GM12878 (cell line): Measurements from ENCODE around the gene KIF5C. TPM values are rescaled to one million over a fixed set of nuclear protein-coding genes. Genes with fewer than 3 reads are reported as not detected.

Source experiments
- ATAC-seq: fragments of 200-7000 bp; cut with Tn5 transposase; 3 replicates; pipeline ENCODE4 v1.9.1; 2020; ENCODE audit warnings: mild to moderate bottlenecking, moderate library complexity
- BruUV-seq: library from RNA; stranded (reverse); fragments of 400-500 nt; replicated peaks from 2 replicates; lab custom pipeline; 2021; lab: Mats Ljungman, UMichigan
- CTCF ChIA-PET: fragments of 300-600 bp; sonication (Branson Sonifier 250); formaldehyde crosslinking; extraction: SDS; loops from one replicate; lab custom pipeline; 2021; ENCODE audit warnings: inconsistent platforms; lab: Yijun Ruan, JAX
- POLR2A ChIA-PET: fragments of 350-600 bp; formaldehyde crosslinking; extraction: SDS; loops from one replicate; lab custom pipeline; 2021; ENCODE audit warnings: inconsistent platforms; lab: Charles Lee
- RAD21 ChIA-PET: fragments of 300-600 bp; sonication (Branson Sonifier 250); formaldehyde crosslinking; loops from one replicate; lab custom pipeline; 2023; ENCODE audit warnings: antibody characterized with exemption; ENCODE audit not compliant: unreplicated experiment; lab: Charles Lee
- SMC1A ChIA-PET: fragments of 300-600 bp; sonication (Branson Sonifier 250); formaldehyde crosslinking; loops from one replicate; lab custom pipeline; 2023; ENCODE audit not compliant: unreplicated experiment, uncharacterized antibody; lab: Charles Lee
- DNase-seq: peaks from one replicate; pipeline ENCODE4 v3.0.0-alpha.2; 2011; ENCODE audit warnings: low read depth, low spot score
- FAIRE-seq: peaks from 3 replicates; lab custom pipeline; 2011; peaks lifted over from hg19 to GRCh38; lab: Jason Lieb, UNC
- H2AFZ ChIP-seq: 2 replicates; pipeline ENCODE4 v1.6.0; 2011; ENCODE audit warnings: low read depth, low read length, control low read depth; ENCODE audit not compliant: control insufficient read depth
- H3K27ac ChIP-seq: 2 replicates; pipeline ENCODE4 v1.5.1; 2011; ENCODE audit warnings: control low read depth; ENCODE audit not compliant: control insufficient read depth, insufficient read depth
- H3K27me3 ChIP-seq, 2 experiments: replicated peaks in 1 of 2; 2 replicates each; pipeline versions ENCODE4 v1.6.0 to v1.6.1; 2011; ENCODE audit warnings: low read length in 1 of 2; ENCODE audit not compliant: control insufficient read depth in 2 of 2, insufficient read depth in 2 of 2
- H3K36me3 ChIP-seq, 2 experiments: 2 replicates each; pipeline ENCODE4 v1.5.1; 2011; ENCODE audit warnings: low read length in 1 of 2; ENCODE audit not compliant: control insufficient read depth in 2 of 2, insufficient read depth in 2 of 2
- H3K4me1 ChIP-seq: 2 replicates; pipeline ENCODE4 v1.6.1; 2011; ENCODE audit warnings: mild to moderate bottlenecking, low read length, moderate library complexity, mixed read lengths; ENCODE audit not compliant: control insufficient read depth, insufficient read depth
- H3K4me2 ChIP-seq: 2 replicates; pipeline ENCODE4 v1.6.0; 2011; ENCODE audit warnings: control low read depth; ENCODE audit not compliant: control insufficient read depth, insufficient read depth
- H3K4me3 ChIP-seq: fragments of 200-600 bp; sonication (generic); 2 replicates; pipeline ENCODE4 v1.5.1; 2016
- H3K79me2 ChIP-seq: 2 replicates; pipeline ENCODE4 v1.6.0; 2011; ENCODE audit warnings: low read length; ENCODE audit not compliant: control insufficient read depth, insufficient read depth
- H3K9ac ChIP-seq: 2 replicates; pipeline ENCODE4 v1.8.0; 2011; ENCODE audit warnings: low read length, control low read depth, mixed read lengths; ENCODE audit not compliant: control insufficient read depth, insufficient read depth
- H3K9me3 ChIP-seq: replicated peaks from 3 replicates; pipeline ENCODE4 v1.5.1; 2011; ENCODE audit warnings: mild to moderate bottlenecking, low read length; ENCODE audit not compliant: control insufficient read depth, insufficient read depth
- H4K20me1 ChIP-seq: 2 replicates; pipeline ENCODE4 v1.6.0; 2011; ENCODE audit not compliant: control insufficient read depth, insufficient read depth
- ASH2L ChIP-seq: fragments of 300-600, 200-600 bp; sonication (generic); IDR thresholded peaks from 2 replicates; pipeline ENCODE4 v1.6.1; 2017; ENCODE audit warnings: low read depth, mild to moderate bottlenecking, borderline replicate concordance
- BACH1 ChIP-seq: fragments of 450-650 bp; IDR thresholded peaks from 2 replicates; pipeline ENCODE4 v1.6.1; 2017; ENCODE audit warnings: mild to moderate bottlenecking, borderline replicate concordance
- EGR1 ChIP-seq, 2 experiments: IDR thresholded peaks; 1 replicate in 1 of 2; 2 replicates in 1 of 2; pipeline ENCODE4 v1.6.1; 2011 to 2012; ENCODE audit warnings: low read depth in 2 of 2, low read length in 2 of 2, borderline replicate concordance in 1 of 2, mild to moderate bottlenecking in 1 of 2, moderate library complexity in 1 of 2
- NFXL1 ChIP-seq: fragments of 450-650 bp; IDR thresholded peaks from 2 replicates; pipeline ENCODE4 v1.6.1; 2017; ENCODE audit warnings: antibody characterized with exemption, mild to moderate bottlenecking, borderline replicate concordance
- RFX5 ChIP-seq: IDR thresholded peaks from 2 replicates; pipeline ENCODE4 v1.6.1; 2011; ENCODE audit warnings: low read depth, low read length, improper control_type of control experiment
- SREBF2 ChIP-seq: IDR thresholded peaks from 2 replicates; pipeline ENCODE4 v1.6.1; 2012; ENCODE audit warnings: mild to moderate bottlenecking, low read length
- WGBS: methylation state at CpG from one replicate; pipeline ENCODE4 v1.1.6; 2016; ENCODE audit warnings: low lambda C conversion rate; ENCODE audit not compliant: insufficient replicate concordance, insufficient coverage; ENCODE audit errors: missing lambda C conversion rate; 5-methylcytosine and 5-hydroxymethylcytosine counted together
- in situ Hi-C: fragments of 300-500 bp; cut with MboI; formaldehyde crosslinking; loops from 9 replicates; pipeline ENCODE4 v1.14.3; 2018; ENCODE audit warnings: mixed read lengths
- intact Hi-C: fragments of 100-400 bp; cut with micrococcal nuclease; formaldehyde crosslinking; loops from one replicate; pipeline ENCODE4 v1.14.2; 2022; ENCODE audit not compliant: unreplicated experiment
- polyA plus RNA-seq, 11 experiments: library from polyadenylated mRNA; depleted of rRNA in 4 of 11; unstranded in 6 of 11; stranded (reverse) in 5 of 11; fragments of >200 nt; fragmentation: Nextera tagmentation in 4 of 11; fragmentation: Illumina TruSeq in 1 of 11; extraction: Ambion mirVana in 4 of 11; extraction: Trizol in 1 of 11; gene quantifications; 1 replicate in 1 of 11; 2 replicates in 10 of 11; pipeline versions ENCODE4 v1.2.1 to v1.2.3, GENCODE V29; 2011 to 2016; ENCODE audit warnings: inconsistent platforms in 2 of 11, missing spikeins in 2 of 11, low read depth in 1 of 11
- total RNA-seq, 4 experiments: library from RNA; depleted of rRNA in 3 of 4; stranded (reverse); fragments of >200 nt in 3 of 4; fragmentation: Illumina TruSeq in 1 of 4; extraction: Trizol in 1 of 4; gene quantifications; 2 replicates each; pipeline versions ENCODE4 v1.2.1 to v1.2.3, GENCODE V29; 2013 to 2021

Gene KIF5C
- total and polyA plus RNA-seq, 10 of the 15 experiments (the other 5 are each of a cell fraction or from before 2014, with no cell fraction given), result 0.08 to 0.49 (median 0.24) TPM

DNA sequence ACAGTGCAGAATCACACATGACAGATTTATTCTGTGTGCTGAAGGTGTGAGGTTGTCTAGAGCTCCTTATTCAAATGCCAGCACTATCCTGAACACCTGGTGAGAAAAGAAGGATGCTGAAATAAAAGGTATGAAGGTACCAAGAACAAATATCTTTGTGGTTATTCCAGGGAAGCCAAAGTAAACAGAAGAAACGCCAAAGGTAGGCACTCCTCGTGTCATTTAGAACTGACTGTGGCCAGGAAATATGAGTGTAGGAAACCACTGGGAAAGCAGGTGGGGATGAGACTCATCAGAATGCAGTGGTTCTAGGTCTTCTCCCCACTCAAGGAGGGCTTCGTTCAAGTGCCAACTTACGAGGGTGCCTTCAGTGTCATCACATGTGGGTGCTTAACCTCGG is 80.8 kb downstream of the KIF5C start:
- no peaks in the 10 kb centered on the region for H3K9me3 ChIP-seq
- CTCF ChIA-PET, result no interaction called here
- no peaks in the 10 kb centered on the region for H3K79me2 ChIP-seq
- no peak overlapping the region for H3K4me3 ChIP-seq
- FAIRE-seq (no peak), DNase-seq (no peak), ATAC-seq (no peak)
- SMC1A ChIA-PET, result interaction anchor here (0.7 kb wide), 1 partner anchor 341 kb away, joined by 3 read pairs; no protein-coding TSS in a partner anchor
- no peak overlapping the region for H3K27ac ChIP-seq
- RAD21 ChIA-PET, result no interaction called here
- no peaks in the 10 kb centered on the region for H3K4me1 ChIP-seq
- TF ChIP-seq EGR1 (IDR thresholded peaks at IDR 0.05; ENCODE audit: borderline replicate concordance in 1 of 2, low read depth in 2 of 2, low read length in 2 of 2), result no peak
- no peak for TF ChIP-seq BACH1
- POLR2A ChIA-PET, result no interaction called here
- H3K9ac ChIP-seq, result no peak overlapping the region
- H3K36me3 ChIP-seq, result no peaks in the 10 kb centered on the region
- H4K20me1 ChIP-seq, result no peaks in the 10 kb centered on the region
- no peak overlapping the region for H2AFZ ChIP-seq
- BruUV-seq, result no TSS peak
- 48% methylated on average over 5 of the region's 5 CpGs for WGBS
- in situ Hi-C loops (no loop called here), intact Hi-C loops (no loop called here)
- H3K27me3 ChIP-seq, result no peaks in the 10 kb centered on the region
- no peak overlapping the region for H3K4me2 ChIP-seq

GRCh38 chr2:148957023-148957422 is 82.0 kb downstream of the KIF5C start:
- H3K9ac ChIP-seq, result no peak overlapping the region
- SMC1A ChIA-PET, result interaction anchor here (0.6 kb wide), 1 partner anchor 969 kb away, joined by 3 read pairs; no protein-coding TSS in a partner anchor
- H3K4me1 ChIP-seq, result no peaks in the 10 kb centered on the region
- no TSS peak for BruUV-seq
- no peak for DNase-seq
- FAIRE-seq, result no peak
- no peaks in the 10 kb centered on the region for H4K20me1 ChIP-seq
- RAD21 ChIA-PET, result no interaction called here
- intact Hi-C loops, result no loop called here
- in situ Hi-C loops, result no loop called here
- no peaks in the 10 kb centered on the region for H3K36me3 ChIP-seq
- no peak overlapping the region for H3K4me3 ChIP-seq
- CTCF ChIA-PET, result no interaction called here
- no peak overlapping the region for H3K4me2 ChIP-seq
- WGBS, result 62% methylated on average over 4 of the region's 4 CpGs
- H3K27me3 ChIP-seq, result no peaks in the 10 kb centered on the region
- H2AFZ ChIP-seq, result no peak overlapping the region
- no peaks in the 10 kb centered on the region for H3K79me2 ChIP-seq
- no peak overlapping the region for H3K27ac ChIP-seq
- H3K9me3 ChIP-seq, result no peaks in the 10 kb centered on the region
- TF ChIP-seq RFX5 (no peak), NFXL1 (no peak), SREBF2 (no peak), ASH2L (no peak)
- POLR2A ChIA-PET, result interaction anchor here (0.6 kb wide), 1 partner anchor 344 kb away, joined by 7 read pairs; no protein-coding TSS in a partner anchor
- no peak for ATAC-seq
